ENCODE data around the gene INTS13. TPM values are rescaled to one million over a fixed set of nuclear protein-coding genes. Genes with fewer than 3 reads are reported as not detected.

INTS13 gene
- total RNA-seq, 1 donor, result 50.5 TPM

DNA sequence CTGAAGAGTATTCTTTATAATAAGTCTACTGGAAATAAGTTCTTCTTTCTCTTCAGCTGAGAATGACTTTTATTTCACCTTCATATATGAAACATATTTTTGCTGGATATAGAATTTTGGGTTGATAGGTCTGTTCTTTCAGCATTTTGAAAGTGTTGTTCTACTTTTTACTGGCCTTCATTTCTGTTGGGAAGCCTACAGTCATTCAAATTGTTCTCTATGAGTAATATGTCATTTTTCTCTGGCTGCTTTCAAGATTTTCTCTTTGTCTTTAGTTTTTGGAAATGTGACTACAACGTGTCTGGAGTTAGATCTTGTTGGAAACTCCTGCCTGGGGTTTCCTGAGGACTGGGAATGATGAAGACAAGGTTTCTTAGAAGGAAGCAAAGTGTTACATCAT lies 10.5 kb upstream of the INTS13 start:
- no peak for DNase-seq (ENCODE audit: low read depth)
- TF ChIP-seq CTCF (IDR thresholded peaks at IDR 0.05; ENCODE audit: insufficient read depth, low read depth, low read length), result no peak
- no peak overlapping the region for H3K4me3 ChIP-seq (ENCODE audit: low read depth, low read length)

GRCh38 chr12:26941215-26941594 lies 3.4 kb upstream of the INTS13 start:
- no peak for DNase-seq (ENCODE audit: low read depth)
- no peak for TF ChIP-seq CTCF (IDR thresholded peaks at IDR 0.05; ENCODE audit: insufficient read depth, low read depth, low read length)
- H3K4me3 ChIP-seq (ENCODE audit: low read depth, low read length), result no peak overlapping the region

- TF ChIP-seq CTCF (IDR thresholded peaks at IDR 0.05; ENCODE audit: insufficient read depth, low read depth, low read length), result no peak
- DNase-seq (ENCODE audit: low read depth), result no peak
- no peak overlapping the region for H3K4me3 ChIP-seq (ENCODE audit: low read depth, low read length)
Measured at GRCh38 chr12:26940516-26941214, 2.9 kb upstream of the INTS13 start.

DNA sequence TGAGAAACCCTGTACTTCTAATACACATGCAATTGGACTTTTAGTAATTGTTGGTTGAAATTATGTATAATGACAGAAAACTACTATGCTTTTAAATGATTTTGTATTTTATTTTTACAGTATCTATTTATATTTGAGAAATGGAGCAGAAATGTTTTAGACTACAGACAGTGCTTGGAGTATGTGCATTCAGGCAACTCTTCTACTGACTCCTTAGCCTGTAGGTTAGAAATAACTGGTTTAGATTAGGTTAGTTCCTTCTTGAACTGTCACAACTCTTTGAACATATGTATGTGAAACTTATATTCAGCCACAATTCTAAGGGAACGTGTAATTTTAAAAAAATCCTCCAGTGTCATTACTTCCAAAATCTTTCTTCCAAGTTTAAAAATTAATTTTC lies 2.2 kb upstream of the INTS13 start:
- TF ChIP-seq CTCF (IDR thresholded peaks at IDR 0.05; ENCODE audit: insufficient read depth, low read depth, low read length), result no peak
- H3K4me3 ChIP-seq (ENCODE audit: low read depth, low read length), result peak overlapping the region; percentile 94
- no peak for DNase-seq (ENCODE audit: low read depth)

DNA sequence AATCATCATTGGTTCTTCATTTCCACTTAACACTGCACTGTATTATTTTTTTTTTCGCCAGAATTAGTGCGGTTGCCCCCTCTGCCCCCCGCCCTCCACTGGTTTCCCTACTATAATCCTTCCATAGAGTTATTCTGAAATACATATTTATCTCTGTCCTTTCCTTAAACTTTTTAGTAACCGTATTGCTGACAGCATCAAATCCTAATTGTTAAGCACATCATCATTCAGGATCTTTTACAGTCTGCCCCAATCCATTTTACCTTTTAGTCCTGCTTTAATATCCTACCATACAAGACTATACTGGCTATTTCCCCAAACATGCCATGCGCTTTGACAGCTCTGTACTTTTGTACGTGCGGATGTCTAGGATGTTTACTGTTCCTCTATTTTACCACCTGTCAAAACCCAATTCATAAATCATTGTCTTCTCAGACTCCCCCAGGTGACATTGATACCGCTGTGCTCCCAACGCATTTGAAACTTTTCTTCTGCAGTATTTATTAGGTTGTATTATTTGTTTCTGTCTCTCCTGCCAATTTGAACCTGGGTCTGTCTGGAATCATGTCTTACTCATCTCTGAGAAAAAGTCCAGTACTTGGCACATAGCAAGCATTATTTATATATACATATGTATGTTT lies 1.5 kb upstream of the INTS13 start:
- no peak for DNase-seq (ENCODE audit: low read depth)
- TF ChIP-seq CTCF (IDR thresholded peaks at IDR 0.05; ENCODE audit: insufficient read depth, low read depth, low read length), result no peak
- peak overlapping the region; percentile 94 for H3K4me3 ChIP-seq (ENCODE audit: low read depth, low read length)

- TF ChIP-seq CTCF (IDR thresholded peaks at IDR 0.05; ENCODE audit: insufficient read depth, low read depth, low read length), result no peak
- DNase-seq (ENCODE audit: low read depth), result no peak
- H3K4me3 ChIP-seq (ENCODE audit: low read depth, low read length), result peak overlapping the region; percentile 94
Measured at GRCh38 chr12:26938701-26939062, 901 bp upstream of the INTS13 start.
